Endothelial cell of umbilical vein (primary cell): Measurements from ENCODE around the gene MRNIP. TPM values are rescaled to one million over a fixed set of nuclear protein-coding genes. Genes with fewer than 3 reads are reported as not detected.

ENCODE experiments used
- BruUV-seq: library from RNA; stranded (reverse); fragments of 400-500 nt; replicated peaks from 2 replicates; lab custom pipeline; 2021; lab: Mats Ljungman, UMichigan
- CTCF ChIA-PET: fragments of 300-600, 350-600 bp; sonication (Branson Sonifier 250); formaldehyde crosslinking; loops from one replicate; lab custom pipeline; 2021; ENCODE audit warnings: antibody characterized with exemption, inconsistent platforms; lab: Charles Lee
- POLR2A ChIA-PET: fragments of 300-600, 350-600 bp; sonication (Branson Sonifier 250); formaldehyde crosslinking; loops from one replicate; lab custom pipeline; 2021; ENCODE audit warnings: antibody characterized with exemption, inconsistent platforms; lab: Charles Lee
- DNase-seq: peaks from one replicate; pipeline ENCODE4 v3.0.0-alpha.2; 2011; ENCODE audit warnings: low read depth, low spot score
- FAIRE-seq: peaks from 2 replicates; lab custom pipeline; 2011; peaks lifted over from hg19 to GRCh38; lab: Jason Lieb, UNC
- H2AFZ ChIP-seq: 2 replicates; pipeline ENCODE4 v1.6.0; 2012; ENCODE audit warnings: low read depth, low read length, control low read depth, inconsistent platforms
- H3K27ac ChIP-seq: 2 replicates; pipeline ENCODE4 v1.5.1; 2011; ENCODE audit warnings: low read depth, mild to moderate bottlenecking, control low read depth, low read length, moderate library complexity; ENCODE audit not compliant: insufficient read depth
- H3K27me3 ChIP-seq, 2 experiments: 2 replicates each; pipeline versions ENCODE4 v1.6.0 to v1.6.1; 2011; ENCODE audit warnings: low read length in 2 of 2, mixed read lengths in 1 of 2; ENCODE audit not compliant: control insufficient read depth in 2 of 2, insufficient read depth in 2 of 2
- H3K36me3 ChIP-seq, 2 experiments: 2 replicates in 1 of 2; 3 replicates in 1 of 2; pipeline ENCODE4 v1.5.1; 2011; ENCODE audit warnings: low read length in 2 of 2, mild to moderate bottlenecking in 1 of 2, moderate library complexity in 1 of 2; ENCODE audit not compliant: control insufficient read depth in 2 of 2, insufficient read depth in 2 of 2; ENCODE audit errors: extremely low read depth in 1 of 2
- H3K4me1 ChIP-seq: 3 replicates; pipeline ENCODE4 v1.5.1; 2011; ENCODE audit warnings: mild to moderate bottlenecking, low read length; ENCODE audit not compliant: control insufficient read depth, insufficient read depth; ENCODE audit errors: extremely low read depth
- H3K4me2 ChIP-seq: 2 replicates; pipeline ENCODE4 v1.6.1; 2011; ENCODE audit warnings: low read length, control low read depth, mixed read lengths; ENCODE audit not compliant: insufficient read depth
- H3K4me3 ChIP-seq, 3 experiments: fragments of 200-600 bp in 1 of 3; sonication (generic), shearing (Covaris generic) in 1 of 3; replicated peaks in 1 of 3; 2 replicates each; pipeline ENCODE4 v1.5.1; 2011 to 2016; ENCODE audit warnings: control low read depth in 3 of 3, low read length in 3 of 3, mild to moderate bottlenecking in 2 of 3, inconsistent platforms in 1 of 3, low read depth in 1 of 3, moderate library complexity in 1 of 3; ENCODE audit not compliant: insufficient read depth in 1 of 3
- H3K79me2 ChIP-seq: 2 replicates; pipeline ENCODE4 v1.6.0; 2012; ENCODE audit warnings: low read length, inconsistent platforms; ENCODE audit not compliant: control insufficient read depth, insufficient read depth
- H3K9ac ChIP-seq: replicated peaks from 2 replicates; pipeline ENCODE3; 2011; ENCODE audit warnings: low read length, control low read depth; ENCODE audit not compliant: insufficient read depth; ENCODE audit errors: extremely low read depth
- H3K9me1 ChIP-seq: replicated peaks from 3 replicates; pipeline ENCODE4 v1.6.0; 2011; ENCODE audit warnings: mild to moderate bottlenecking, low read length; ENCODE audit not compliant: control insufficient read depth, insufficient read depth; ENCODE audit errors: extremely low read depth
- H3K9me3 ChIP-seq: replicated peaks from 2 replicates; pipeline ENCODE4 v1.5.1; 2012; ENCODE audit warnings: low read length, inconsistent platforms; ENCODE audit not compliant: control insufficient read depth, insufficient read depth
- H4K20me1 ChIP-seq: replicated peaks from 2 replicates; pipeline ENCODE3; 2011; ENCODE audit warnings: mild to moderate bottlenecking, low read length; ENCODE audit not compliant: control insufficient read depth, insufficient read depth; ENCODE audit errors: extremely low read depth
- CTCF ChIP-seq, 2 donors: IDR thresholded peaks; 1 replicate in 1 of 2; 2 replicates in 1 of 2; pipeline ENCODE4 v1.5.1; 2011; ENCODE audit warnings: low read length in 2 of 2, mild to moderate bottlenecking in 2 of 2, moderate library complexity in 2 of 2, control low read depth in 1 of 2, inconsistent platforms in 1 of 2, low read depth in 1 of 2; ENCODE audit not compliant: insufficient read depth in 1 of 2; ENCODE audit errors: extremely low read depth in 1 of 2
- EZH2 ChIP-seq: IDR thresholded peaks from 2 replicates; pipeline ENCODE4 v1.6.1; 2012; ENCODE audit warnings: borderline replicate concordance, low read depth, mild to moderate bottlenecking, moderate library complexity, low read length, inconsistent platforms; ENCODE audit not compliant: severe bottlenecking
- FOS ChIP-seq: IDR thresholded peaks from 2 replicates; pipeline ENCODE4 v1.6.1; 2011; ENCODE audit warnings: mild to moderate bottlenecking, low read length, moderate library complexity, borderline replicate concordance; ENCODE audit not compliant: insufficient read depth
- GATA2 ChIP-seq: IDR thresholded peaks from 2 replicates; pipeline ENCODE4 v1.7.0; 2011; ENCODE audit warnings: low read depth, mild to moderate bottlenecking, moderate library complexity, mixed read lengths, low read length; ENCODE audit not compliant: insufficient read length, insufficient read depth
- JUN ChIP-seq: IDR thresholded peaks from 2 replicates; pipeline ENCODE4 v1.6.1; 2011; ENCODE audit warnings: borderline replicate concordance, low read depth; ENCODE audit not compliant: insufficient read length, insufficient read depth
- MAX ChIP-seq: IDR thresholded peaks from 2 replicates; pipeline ENCODE4 v1.6.1; 2011; ENCODE audit not compliant: insufficient read depth, insufficient read length
- MYC ChIP-seq: IDR thresholded peaks from one replicate; pipeline ENCODE4 v1.6.1; 2011; ENCODE audit warnings: mild to moderate bottlenecking, low read depth, low read length
- POLR2A ChIP-seq: IDR thresholded peaks from 2 replicates; pipeline ENCODE4 v1.6.1; 2012; ENCODE audit warnings: low read depth, mild to moderate bottlenecking, control low read depth, low read length
- POLR2AphosphoS5 ChIP-seq: IDR thresholded peaks from 2 replicates; pipeline ENCODE4 v1.6.1; 2012; ENCODE audit warnings: low read depth, mild to moderate bottlenecking, control low read depth, low read length, moderate library complexity; ENCODE audit not compliant: insufficient read depth
- dilution Hi-C: fragments of 300-500 bp; cut with MboI; formaldehyde crosslinking; loops from one replicate; pipeline ENCODE4 v1.15.0; 2019; ENCODE audit warnings: low sequenced_read_pairs; ENCODE audit not compliant: extremely low pct_ligation_motif_present
- intact Hi-C: fragments of 100-400 bp; cut with micrococcal nuclease; formaldehyde crosslinking; loops from one replicate; pipeline ENCODE4 v1.10.0; 2022
- polyA plus RNA-seq, 4 experiments: library from polyadenylated mRNA; depleted of rRNA in 3 of 4; stranded (reverse) in 3 of 4; unstranded in 1 of 4; fragments of >200 nt; gene quantifications; 2 replicates each; pipeline versions ENCODE4 v1.2.1 to v1.2.3, GENCODE V29; 2011 to 2012; ENCODE audit warnings: missing spikeins in 1 of 4
- total RNA-seq: library from RNA; stranded (reverse); gene quantifications from 2 replicates; pipeline ENCODE4 v1.2.3, GENCODE V29; 2021

Gene MRNIP
- total and polyA plus RNA-seq, 2 donors (not counting 3 experiments of a cell fraction or from before 2014, with no cell fraction given): 17.1 to 19.1 TPM

DNA sequence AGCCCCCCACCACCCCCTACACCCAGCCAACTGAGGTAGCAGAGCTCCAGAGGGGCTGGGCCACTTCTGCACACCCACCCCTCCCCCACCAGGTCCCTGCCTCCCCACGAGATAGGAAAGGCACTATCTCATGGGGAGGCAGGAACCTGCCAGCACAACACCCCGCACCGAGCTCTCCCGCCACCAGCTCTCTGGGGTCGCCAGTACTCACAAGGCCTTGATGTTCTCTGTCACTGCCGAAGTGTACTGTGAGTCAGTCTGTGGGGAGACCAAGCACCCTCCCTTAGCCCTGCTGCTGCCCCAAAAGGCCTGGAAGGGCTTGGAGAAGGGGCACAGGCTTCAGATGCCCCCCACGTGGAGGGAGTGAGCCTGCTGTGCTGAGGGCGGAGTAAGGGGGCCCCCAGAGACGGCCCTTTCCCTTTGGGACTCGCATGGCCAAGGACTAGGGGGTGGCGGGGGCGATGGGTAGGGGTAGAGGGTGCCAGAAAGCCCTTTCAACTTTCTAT, 57.9 kb downstream of the MRNIP start:
- POLR2A ChIA-PET: no interaction called here
- peaks cover 10 to 41% of the 10 kb centered on the region in 2 experiments for H3K36me3 ChIP-seq
- DNase-seq (no peak), FAIRE-seq (no peak)
- no peak overlapping the region for H3K4me3 ChIP-seq
- H3K4me1 ChIP-seq: peaks cover 25% of the 10 kb centered on the region
- H3K27ac ChIP-seq: no peak overlapping the region
- H2AFZ ChIP-seq: no peak overlapping the region
- H4K20me1 ChIP-seq: no peaks in the 10 kb centered on the region
- CTCF ChIA-PET: interaction anchor here (2.4 kb wide), 1 partner anchor 36 kb away, joined by 12 read pairs; no protein-coding TSS in a partner anchor
- no peaks in the 10 kb centered on the region for H3K27me3 ChIP-seq
- dilution Hi-C loops: no loop called here
- BruUV-seq: no TSS peak
- H3K4me2 ChIP-seq: no peak overlapping the region
- intact Hi-C loops: loop anchor here (5.0 kb wide), 1 partner anchor 272 kb away; the partner anchor contains the start of gene RNF130
- TF ChIP-seq FOS (no peak), CTCF (IDR thresholded peaks at IDR 0.05; ENCODE audit: extremely low read depth in 1 of 2, insufficient read depth in 1 of 2, low read depth in 1 of 2, low read length in 2 of 2) (no peak), POLR2AphosphoS5 (no peak), GATA2 (no peak), MAX (no peak), POLR2A (no peak), EZH2 (no peak), JUN (no peak), MYC (no peak)
- H3K9ac ChIP-seq: no peak overlapping the region
- peaks cover 28% of the 10 kb centered on the region for H3K79me2 ChIP-seq
- no peaks in the 10 kb centered on the region for H3K9me3 ChIP-seq
- no peaks in the 10 kb centered on the region for H3K9me1 ChIP-seq
